Testis (tissue), 3 donors: Measurements from ENCODE around the gene VWA3B. TPM values are rescaled to one million over a fixed set of nuclear protein-coding genes. Genes with fewer than 3 reads are reported as not detected.
"Not testable (repeated sequence)": the region's sequence is repeated elsewhere in the genome, so short reads cannot be mapped to it uniquely, and the experiment has no call there.

Source experiments
- DNase-seq: peaks from one replicate; pipeline ENCODE4 v3.0.0-alpha.2; 2019
- H3K27ac ChIP-seq, 2 donors: fragments of 200-600 bp; sonication (generic); one replicate each; pipeline ENCODE4 v1.5.1; 2019
- H3K27me3 ChIP-seq: fragments of 200-600 bp; sonication (generic); one replicate; pipeline ENCODE4 v1.5.1; 2019
- H3K36me3 ChIP-seq: fragments of 200-600 bp; sonication (generic); one replicate; pipeline ENCODE4 v1.5.1; 2017; ENCODE audit warnings: low read depth; ENCODE audit errors: missing control alignments
- H3K4me1 ChIP-seq: fragments of 200-600 bp; sonication (generic); one replicate; pipeline ENCODE4 v1.5.1; 2019
- H3K4me3 ChIP-seq, 2 donors: fragments of 200-600 bp; sonication (generic); one replicate each; pipeline ENCODE4 v1.5.1; 2017 to 2019
- H3K9me3 ChIP-seq: fragments of 200-600 bp; sonication (generic); one replicate; pipeline ENCODE4 v1.5.1; 2017
- CTCF ChIP-seq, 3 experiments: fragments of 450-650 bp in 2 of 3; fragments of 200-600 bp in 1 of 3; sonication (generic) in 1 of 3; IDR thresholded peaks; one replicate each; pipeline ENCODE4 v1.5.1; 2016 to 2019; ENCODE audit warnings: antibody characterized with exemption in 3 of 3, mild to moderate bottlenecking in 2 of 3, moderate library complexity in 1 of 3
- POLR2A ChIP-seq: fragments of 450-650 bp; IDR thresholded peaks from one replicate; pipeline ENCODE4 v1.6.1; 2017; ENCODE audit warnings: antibody characterized with exemption, mild to moderate bottlenecking, moderate library complexity
- WGBS, 2 donors: methylation state at CpG; one replicate each; pipeline ENCODE4 v1.1.5; 2018; 5-methylcytosine and 5-hydroxymethylcytosine counted together
- intact Hi-C: fragments of 100-400 bp; cut with DNase I; formaldehyde crosslinking; loops from one replicate; pipeline ENCODE4 v1.15.1; 2023; ENCODE audit warnings: low total_unique reads
- polyA plus RNA-seq: library from polyadenylated mRNA; stranded (reverse); fragments of 350-450 nt; fragmentation: Illumina TruSeq; extraction: RNeasy Lipid Tissue Mini Kit (QIAGEN cat#74804); gene quantifications from one replicate; pipeline ENCODE4 v1.2.3, GENCODE V29; 2014; ENCODE audit warnings: low read depth, low replicate concordance; ENCODE audit not compliant: insufficient read depth
- total RNA-seq, 2 donors: library from RNA; depleted of rRNA; stranded (reverse); fragments of >200 nt; gene quantifications; one replicate each; pipeline ENCODE4 v1.2.3, GENCODE V29; 2016

The VWA3B gene
- total and polyA plus RNA-seq, 3 donors from 2014 or later = 27.0 to 118 (median 81.6) TPM

DNA sequence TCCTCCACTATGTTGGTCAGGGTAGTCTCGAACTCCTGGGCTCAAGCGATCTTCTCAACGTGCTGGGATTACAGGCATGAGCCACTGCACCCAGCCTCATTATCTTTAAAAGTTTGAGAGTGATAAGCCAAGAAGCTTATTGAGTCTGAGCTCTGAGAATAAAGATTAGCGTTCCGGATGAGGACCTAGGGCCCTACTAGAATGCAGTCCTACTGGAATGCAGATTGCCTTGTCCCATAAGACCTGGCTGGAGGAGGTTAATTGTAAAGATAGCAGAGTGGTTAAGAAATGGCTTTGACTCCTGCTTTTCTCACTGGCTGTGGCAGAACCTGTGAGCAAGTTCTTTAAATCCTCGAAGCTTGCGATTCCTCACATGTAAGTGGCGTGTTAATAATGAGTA is 4.0 kb downstream of the VWA3B start:
- 83 to 85% methylated on average over 8 of the region's 8 CpGs for WGBS, 2 donors
- H3K4me3 ChIP-seq = no peak overlapping the region
- no peaks in the 10 kb centered on the region for H3K36me3 ChIP-seq
- DNase-seq = no peak
- TF ChIP-seq CTCF (IDR thresholded peaks at IDR 0.05) = no peak
- no peak for TF ChIP-seq POLR2A
- no peaks in the 10 kb centered on the region for H3K9me3 ChIP-seq
- no peaks in the 10 kb centered on the region for H3K27me3 ChIP-seq
- intact Hi-C loops = no loop called here
- no peaks in the 10 kb centered on the region for H3K4me1 ChIP-seq
- no peak overlapping the region for H3K27ac ChIP-seq

DNA sequence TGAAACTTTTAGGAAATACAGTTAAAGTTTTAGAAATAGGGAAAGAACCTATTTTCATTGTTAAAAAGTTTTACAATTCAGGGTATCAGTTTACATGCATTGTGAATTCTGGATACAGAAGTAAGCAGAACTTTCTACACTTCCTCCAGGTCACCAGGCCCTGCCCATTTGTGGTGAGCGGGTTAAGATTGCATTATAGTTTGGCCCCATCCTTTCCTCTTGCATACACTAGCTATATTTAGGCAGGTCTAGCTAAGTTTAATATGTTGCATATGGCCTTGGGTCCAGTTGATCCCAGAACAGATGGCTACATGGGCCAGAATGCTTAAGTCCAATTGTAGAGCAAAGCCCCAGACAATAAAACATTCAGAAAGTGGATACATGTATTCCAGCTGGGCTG is 4.8 kb downstream of the VWA3B start:
- Histone ChIP-seq H3K4me3 (no peak overlapping the region), H3K36me3 (no peaks in the 10 kb centered on the region), H3K9me3 (no peaks in the 10 kb centered on the region), H3K4me1 (no peaks in the 10 kb centered on the region), H3K27me3 (no peaks in the 10 kb centered on the region), H3K27ac (no peak overlapping the region)
- no peak for DNase-seq
- intact Hi-C loops = no loop called here
- 92 to 93% methylated on average over 1 of the region's 1 CpG for WGBS, 2 donors
- TF ChIP-seq CTCF (IDR thresholded peaks at IDR 0.05) = no peak
- no peak for TF ChIP-seq POLR2A

- H3K27ac ChIP-seq = no peak overlapping the region
- no peaks in the 10 kb centered on the region for H3K27me3 ChIP-seq
- H3K36me3 ChIP-seq = no peaks in the 10 kb centered on the region
- H3K9me3 ChIP-seq = no peaks in the 10 kb centered on the region
- H3K4me3 ChIP-seq = no peak overlapping the region
- TF ChIP-seq POLR2A = no peak
- no peak for TF ChIP-seq CTCF (IDR thresholded peaks at IDR 0.05)
- no peaks in the 10 kb centered on the region for H3K4me1 ChIP-seq
- WGBS, 2 donors = 86 to 92% methylated on average over 3 of the region's 3 CpGs
- no peak for DNase-seq
- intact Hi-C loops = no loop called here
Observed at GRCh38 chr2:98093146-98093545, 6.2 kb downstream of the VWA3B start.

- no peak overlapping the region for H3K4me3 ChIP-seq
- DNase-seq = no peak
- no peaks in the 10 kb centered on the region for H3K36me3 ChIP-seq
- no peaks in the 10 kb centered on the region for H3K4me1 ChIP-seq
- TF ChIP-seq POLR2A = no peak
- no peak for TF ChIP-seq CTCF (IDR thresholded peaks at IDR 0.05)
- no peaks in the 10 kb centered on the region for H3K27me3 ChIP-seq
- intact Hi-C loops = no loop called here
- WGBS, 2 donors = 92 to 94% methylated on average over 5 of the region's 5 CpGs
- H3K9me3 ChIP-seq = no peaks in the 10 kb centered on the region
- no peak overlapping the region for H3K27ac ChIP-seq
Observed at GRCh38 chr2:98093611-98094010, 6.6 kb downstream of the VWA3B start.

GRCh38 chr2:98099939-98100743 is 13.2 kb downstream of the VWA3B start:
- Histone ChIP-seq H3K27ac (no peak overlapping the region), H3K36me3 (no peaks in the 10 kb centered on the region), H3K9me3 (no peaks in the 10 kb centered on the region), H3K4me3 (no peak overlapping the region), H3K4me1 (no peaks in the 10 kb centered on the region), H3K27me3 (no peaks in the 10 kb centered on the region)
- no peak for DNase-seq
- 87 to 88% methylated on average over 3 to 6 of the region's 6 CpGs for WGBS, 2 donors
- intact Hi-C loops = no loop called here
- TF ChIP-seq POLR2A = no peak

DNA sequence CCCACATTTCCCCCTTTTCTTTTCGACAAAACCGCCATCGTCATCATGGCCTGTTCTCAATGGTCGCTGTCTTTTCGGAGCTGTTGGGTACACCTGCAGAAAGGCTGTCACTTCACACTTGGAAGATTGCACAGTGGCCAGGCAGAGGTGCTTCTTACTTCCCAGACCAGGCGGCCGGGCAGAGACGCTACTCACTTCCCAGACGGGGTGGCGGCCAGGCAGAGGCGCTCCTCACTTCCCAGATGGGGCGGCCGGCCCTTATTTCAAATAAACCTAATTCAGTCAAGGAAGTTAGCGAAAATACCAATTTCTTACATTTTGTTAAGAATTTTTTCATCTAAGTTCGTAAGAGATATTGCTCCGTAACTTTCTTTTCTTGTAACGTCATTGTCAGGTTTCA is 15.3 kb downstream of the VWA3B start:
- WGBS, 2 donors = 97% methylated on average over 17 of the region's 17 CpGs

More for the DNA sequence above, 15.3 kb downstream of the VWA3B start:
- intact Hi-C loops, H3K9me3 ChIP-seq, H3K4me3 ChIP-seq, H3K27ac ChIP-seq, H3K27me3 ChIP-seq, H3K36me3 ChIP-seq, H3K4me1 ChIP-seq, DNase-seq: not testable (repeated sequence)
